Fibroblast of skin of right biceps (primary cell): Measurements from ENCODE around the gene TSPAN13.
A peak's percentile ranks its signal among the peaks of the same experiment; 100 is the strongest.

Experiments
- DNase-seq: peaks from one replicate; pipeline ENCODE4 v3.0.0-alpha.2; 2013

Gene TSPAN13

GRCh38 chr7:16778476-16778875, 24.9 kb downstream of the TSPAN13 start:
- no peak for DNase-seq

GRCh38 chr7:16779051-16779450, 25.5 kb downstream of the TSPAN13 start:
- no peak for DNase-seq

GRCh38 chr7:16780596-16780995, 27.0 kb downstream of the TSPAN13 start:
- DNase-seq, result no peak

- no peak for DNase-seq
These were observed 31.8 kb downstream of the TSPAN13 start for GRCh38 chr7:16785321-16785720.

- DNase-seq, result no peak
These were observed 32.3 kb downstream of the TSPAN13 start for GRCh38 chr7:16785846-16786245.

- DNase-seq, result no peak
These were observed 32.7 kb downstream of the TSPAN13 start for GRCh38 chr7:16786257-16786656.

- DNase-seq, result no peak
These were observed 33.6 kb downstream of the TSPAN13 start for GRCh38 chr7:16787127-16787526.

- peak; percentile 16 for DNase-seq
These were observed 37.5 kb downstream of the TSPAN13 start for GRCh38 chr7:16791071-16791470.

- DNase-seq, result no peak
These were observed 38.5 kb downstream of the TSPAN13 start for GRCh38 chr7:16791905-16792698.

GRCh38 chr7:16794986-16795385, 41.4 kb downstream of the TSPAN13 start:
- no peak for DNase-seq

GRCh38 chr7:16795624-16796023, 42.1 kb downstream of the TSPAN13 start:
- DNase-seq, result peak; percentile 7

GRCh38 chr7:16801111-16801542, 47.6 kb downstream of the TSPAN13 start:
- peak; percentile 84 for DNase-seq

- DNase-seq, result no peak
These were observed 48.0 kb downstream of the TSPAN13 start for GRCh38 chr7:16801579-16801978.

GRCh38 chr7:16803125-16803524, 49.6 kb downstream of the TSPAN13 start:
- DNase-seq, result no peak

- DNase-seq, result no peak
These were observed 50.5 kb downstream of the TSPAN13 start for GRCh38 chr7:16803881-16804673.

GRCh38 chr7:16804674-16805439, 51.3 kb downstream of the TSPAN13 start, which contains the start of gene AGR2:
Gene AGR2, minus strand, starts transcription at chr7:16804999. Its CDS starts 3,203 bp downstream, at chr7:16801796.
- no peak for DNase-seq

- no peak for DNase-seq
These were observed 51.9 kb downstream of the TSPAN13 start for GRCh38 chr7:16805441-16805840.

GRCh38 chr7:16810112-16810511, 56.6 kb downstream of the TSPAN13 start:
- DNase-seq, result no peak

GRCh38 chr7:16810573-16810972, 57.0 kb downstream of the TSPAN13 start:
- DNase-seq, result no peak

GRCh38 chr7:16811551-16811950, 58.0 kb downstream of the TSPAN13 start:
- DNase-seq, result peak; percentile 49

- DNase-seq, result no peak
These were observed 59.1 kb downstream of the TSPAN13 start for GRCh38 chr7:16812542-16813231.

GRCh38 chr7:16813232-16813616, 59.7 kb downstream of the TSPAN13 start:
- no peak for DNase-seq

- DNase-seq, result no peak
These were observed 61.4 kb downstream of the TSPAN13 start for GRCh38 chr7:16815001-16815400.
